Kidney epithelial cell (primary cell): ENCODE measurements around the gene L3MBTL4. TPM values are rescaled to one million over a fixed set of nuclear protein-coding genes. Genes with fewer than 3 reads are reported as not detected.

Experiments
- DNase-seq: peaks from one replicate; pipeline ENCODE4 v3.0.0-alpha.2; 2010; ENCODE audit warnings: low read depth
- H3K27me3 ChIP-seq: 2 replicates; pipeline ENCODE4 v1.6.0; 2011; ENCODE audit warnings: low read length; ENCODE audit not compliant: control insufficient read depth, insufficient read depth
- H3K36me3 ChIP-seq: 2 replicates; pipeline ENCODE4 v1.5.1; 2011; ENCODE audit warnings: low read length; ENCODE audit not compliant: control insufficient read depth, insufficient read depth
- H3K4me3 ChIP-seq: 2 replicates; pipeline ENCODE4 v1.5.1; 2011; ENCODE audit warnings: low read depth, mild to moderate bottlenecking, control low read depth, low read length
- CTCF ChIP-seq: IDR thresholded peaks from 2 replicates; pipeline ENCODE4 v1.5.1; 2011; ENCODE audit warnings: mild to moderate bottlenecking, moderate library complexity, low read length, control low read depth, inconsistent platforms; ENCODE audit not compliant: insufficient read depth, poor library complexity, severe bottlenecking
- total RNA-seq: library from RNA; depleted of rRNA; stranded (reverse); fragments of >200 nt; gene quantifications from 2 replicates; pipeline ENCODE4 v1.2.3, GENCODE V29; 2015

Gene L3MBTL4
- total RNA-seq, 1 donor from 2014 or later: 9.8 TPM

GRCh38 chr18:6437937-6438818 is 23.5 kb upstream of the L3MBTL4 start:
- Histone ChIP-seq H3K36me3 (no peaks in the 10 kb centered on the region), H3K27me3 (no peaks in the 10 kb centered on the region), H3K4me3 (no peak overlapping the region)
- no peak for TF ChIP-seq CTCF
- DNase-seq: no peak

- no peak overlapping the region for H3K4me3 ChIP-seq
- no peak for DNase-seq
- no peak for TF ChIP-seq CTCF
- H3K27me3 ChIP-seq: no peaks in the 10 kb centered on the region
- no peaks in the 10 kb centered on the region for H3K36me3 ChIP-seq
Observed at GRCh38 chr18:6435731-6436130, 21.0 kb upstream of the L3MBTL4 start.

GRCh38 chr18:6434987-6435709 is 20.4 kb upstream of the L3MBTL4 start:
- Histone ChIP-seq H3K27me3 (no peaks in the 10 kb centered on the region), H3K36me3 (no peaks in the 10 kb centered on the region), H3K4me3 (no peak overlapping the region)
- no peak for TF ChIP-seq CTCF
- DNase-seq: no peak

- Histone ChIP-seq H3K36me3 (no peaks in the 10 kb centered on the region), H3K4me3 (no peak overlapping the region), H3K27me3 (no peaks in the 10 kb centered on the region)
- no peak for TF ChIP-seq CTCF
- no peak for DNase-seq
Observed at GRCh38 chr18:6434481-6434880, 19.8 kb upstream of the L3MBTL4 start.

- Histone ChIP-seq H3K36me3 (no peaks in the 10 kb centered on the region), H3K4me3 (no peak overlapping the region), H3K27me3 (no peaks in the 10 kb centered on the region)
- no peak for TF ChIP-seq CTCF
- DNase-seq: no peak
Observed at GRCh38 chr18:6431659-6432318, 17.1 kb upstream of the L3MBTL4 start.
